MM.1S (cell line): ENCODE measurements around the gene KCTD7.

ENCODE experiments used
- DNase-seq: peaks from one replicate; pipeline ENCODE4 v3.0.0-alpha.2; 2015
- H2AFZ ChIP-seq: fragments of 300-600 bp; sonication (generic); 2 replicates; pipeline ENCODE4 v1.6.0; 2016; ENCODE audit warnings: antibody characterized with exemption, low read length
- H3F3A ChIP-seq: fragments of 300-600 bp; sonication (generic); 2 replicates; pipeline ENCODE4 v1.6.1; 2016; ENCODE audit warnings: mild to moderate bottlenecking, antibody characterized with exemption, low read length, moderate library complexity, mixed read lengths; ENCODE audit not compliant: insufficient read depth
- H3K27ac ChIP-seq: fragments of 300-600 bp; sonication (generic); 2 replicates; pipeline ENCODE4 v1.5.1; 2016; ENCODE audit warnings: mild to moderate bottlenecking, low read length
- H3K27me3 ChIP-seq: fragments of 300-600 bp; sonication (generic); replicated peaks from 2 replicates; pipeline ENCODE4 v1.6.0; 2016; ENCODE audit warnings: low read length; ENCODE audit not compliant: insufficient read depth
- H3K36me3 ChIP-seq: fragments of 300-600 bp; sonication (generic); replicated peaks from 2 replicates; pipeline ENCODE4 v1.6.1; 2016; ENCODE audit warnings: mild to moderate bottlenecking, low read length, mixed read lengths; ENCODE audit not compliant: insufficient read depth
- H3K4me1 ChIP-seq: fragments of 300-600 bp; sonication (generic); 2 replicates; pipeline ENCODE4 v1.6.1; 2016; ENCODE audit warnings: low read length, mixed read lengths
- H3K4me2 ChIP-seq: fragments of 300-600 bp; sonication (generic); 2 replicates; pipeline ENCODE4 v1.6.0; 2016; ENCODE audit warnings: low read depth, low read length
- H3K4me3 ChIP-seq: fragments of 300-600 bp; sonication (generic); 2 replicates; pipeline ENCODE4 v1.5.1; 2016; ENCODE audit warnings: low read length, mixed read lengths
- H3K79me2 ChIP-seq: fragments of 300-600 bp; sonication (generic); 2 replicates; pipeline ENCODE4 v1.6.1; 2016; ENCODE audit warnings: mixed run types, low read length, mixed read lengths
- H3K9ac ChIP-seq: fragments of 300-600 bp; sonication (generic); 2 replicates; pipeline ENCODE4 v1.6.1; 2016; ENCODE audit warnings: low read length, mixed read lengths
- H3K9me2 ChIP-seq: fragments of 300-600 bp; sonication (generic); replicated peaks from 2 replicates; pipeline ENCODE4 v1.6.1; 2016; ENCODE audit warnings: mild to moderate bottlenecking, low read length, mixed read lengths; ENCODE audit not compliant: insufficient read depth
- H3K9me3 ChIP-seq: fragments of 300-600 bp; sonication (generic); replicated peaks from 2 replicates; pipeline ENCODE4 v1.6.1; 2016; ENCODE audit warnings: mild to moderate bottlenecking, low read length, mixed read lengths; ENCODE audit not compliant: insufficient read depth
- H4K20me1 ChIP-seq: fragments of 300-600 bp; sonication (generic); 2 replicates; pipeline ENCODE4 v1.6.1; 2016; ENCODE audit warnings: mild to moderate bottlenecking, low read length, moderate library complexity, mixed read lengths; ENCODE audit not compliant: insufficient read depth
- EZH2 ChIP-seq: fragments of 300-600 bp; sonication (generic); optimal IDR thresholded peaks from 2 replicates; pipeline ENCODE3; 2017; ENCODE audit warnings: low read depth, mild to moderate bottlenecking, antibody characterized with exemption, low read length, mixed read lengths
- EZH2phosphoT487 ChIP-seq: fragments of 300-600 bp; sonication (generic); IDR thresholded peaks from 2 replicates; pipeline ENCODE4 v1.6.1; 2018; ENCODE audit warnings: antibody characterized with exemption, low read length
- TF ChIP-seq, protein P1 (sequence below): fragments of 300-600 bp; sonication (generic); IDR thresholded peaks from 2 replicates; pipeline ENCODE4 v1.5.1; 2016; ENCODE audit warnings: antibody characterized with exemption, low read length, mixed read lengths

Gene KCTD7

DNA sequence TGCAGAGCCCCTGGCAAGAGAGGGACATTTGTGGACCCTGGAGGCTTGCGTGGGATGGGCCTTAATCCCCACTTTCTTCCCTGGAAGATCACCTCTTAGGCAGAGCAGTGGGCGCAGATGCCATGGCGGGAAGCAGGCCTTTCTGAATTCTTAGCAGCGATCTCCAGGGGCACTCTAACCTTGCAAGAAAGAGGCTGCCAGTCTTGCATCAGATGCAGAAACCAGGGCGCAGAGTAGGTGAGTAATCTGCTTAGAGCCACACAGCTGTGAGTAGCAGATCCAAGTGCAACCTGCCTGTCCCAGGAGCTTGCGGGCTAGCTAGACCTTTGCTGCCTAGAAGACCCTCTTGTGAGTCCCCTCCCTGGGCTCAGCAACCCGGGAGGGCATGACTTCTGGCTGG, 40.0 kb downstream of the KCTD7 start:
- Histone ChIP-seq H3K4me3 (no peak overlapping the region), H3K27me3 (no peaks in the 10 kb centered on the region), H3K9ac (no peak overlapping the region), H3K79me2 (no peaks in the 10 kb centered on the region), H4K20me1 (0 out of 2 replicates have a peak, but pooled peaks cover 3% of the 10 kb centered on the region), H3K4me1 (no peaks in the 10 kb centered on the region), H3K36me3 (no peaks in the 10 kb centered on the region), H3F3A (no peaks in the 10 kb centered on the region), H3K9me2 (no peaks in the 10 kb centered on the region), H3K4me2 (no peak overlapping the region), H2AFZ (no peak overlapping the region), H3K27ac (no peak overlapping the region), H3K9me3 (no peaks in the 10 kb centered on the region)
- TF ChIP-seq EZH2 (no peak), EZH2phosphoT487 (no peak)
- TF ChIP-seq, protein P1, sequence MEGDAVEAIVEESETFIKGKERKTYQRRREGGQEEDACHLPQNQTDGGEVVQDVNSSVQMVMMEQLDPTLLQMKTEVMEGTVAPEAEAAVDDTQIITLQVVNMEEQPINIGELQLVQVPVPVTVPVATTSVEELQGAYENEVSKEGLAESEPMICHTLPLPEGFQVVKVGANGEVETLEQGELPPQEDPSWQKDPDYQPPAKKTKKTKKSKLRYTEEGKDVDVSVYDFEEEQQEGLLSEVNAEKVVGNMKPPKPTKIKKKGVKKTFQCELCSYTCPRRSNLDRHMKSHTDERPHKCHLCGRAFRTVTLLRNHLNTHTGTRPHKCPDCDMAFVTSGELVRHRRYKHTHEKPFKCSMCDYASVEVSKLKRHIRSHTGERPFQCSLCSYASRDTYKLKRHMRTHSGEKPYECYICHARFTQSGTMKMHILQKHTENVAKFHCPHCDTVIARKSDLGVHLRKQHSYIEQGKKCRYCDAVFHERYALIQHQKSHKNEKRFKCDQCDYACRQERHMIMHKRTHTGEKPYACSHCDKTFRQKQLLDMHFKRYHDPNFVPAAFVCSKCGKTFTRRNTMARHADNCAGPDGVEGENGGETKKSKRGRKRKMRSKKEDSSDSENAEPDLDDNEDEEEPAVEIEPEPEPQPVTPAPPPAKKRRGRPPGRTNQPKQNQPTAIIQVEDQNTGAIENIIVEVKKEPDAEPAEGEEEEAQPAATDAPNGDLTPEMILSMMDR: no peak
- DNase-seq: no peak

DNA sequence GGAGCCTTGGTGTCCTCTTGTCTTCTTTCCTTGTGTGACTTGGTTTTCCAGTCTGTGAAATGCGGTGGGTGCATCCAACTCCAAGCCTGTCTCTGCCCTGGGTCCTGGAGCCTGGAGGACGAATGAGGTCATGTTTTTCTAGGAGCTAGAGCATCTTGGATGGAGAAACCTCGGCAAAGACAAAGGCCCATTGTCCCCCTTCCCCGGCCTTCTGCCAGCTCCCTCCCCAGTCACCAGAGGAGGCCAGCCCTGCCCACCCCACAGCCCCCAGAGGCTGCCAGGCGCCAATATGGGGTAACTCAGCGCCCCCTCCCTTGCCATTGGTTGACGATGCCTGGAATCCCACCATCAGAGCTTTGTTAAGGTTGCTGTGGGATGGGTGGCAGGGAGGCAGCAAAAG, 40.4 kb downstream of the KCTD7 start:
- Histone ChIP-seq H3K9me3 (no peaks in the 10 kb centered on the region), H3K27me3 (no peaks in the 10 kb centered on the region), H4K20me1 (0 out of 2 replicates have a peak, but pooled peaks cover 3% of the 10 kb centered on the region), H3K9me2 (no peaks in the 10 kb centered on the region), H3K4me1 (no peaks in the 10 kb centered on the region), H2AFZ (no peak overlapping the region), H3K9ac (no peak overlapping the region), H3F3A (no peaks in the 10 kb centered on the region), H3K27ac (no peak overlapping the region), H3K79me2 (no peaks in the 10 kb centered on the region), H3K4me2 (no peak overlapping the region), H3K36me3 (no peaks in the 10 kb centered on the region), H3K4me3 (no peak overlapping the region)
- no peak for TF ChIP-seq EZH2phosphoT487
- TF ChIP-seq, protein P1: no peak
- TF ChIP-seq EZH2: no peak
- DNase-seq: no peak

DNA sequence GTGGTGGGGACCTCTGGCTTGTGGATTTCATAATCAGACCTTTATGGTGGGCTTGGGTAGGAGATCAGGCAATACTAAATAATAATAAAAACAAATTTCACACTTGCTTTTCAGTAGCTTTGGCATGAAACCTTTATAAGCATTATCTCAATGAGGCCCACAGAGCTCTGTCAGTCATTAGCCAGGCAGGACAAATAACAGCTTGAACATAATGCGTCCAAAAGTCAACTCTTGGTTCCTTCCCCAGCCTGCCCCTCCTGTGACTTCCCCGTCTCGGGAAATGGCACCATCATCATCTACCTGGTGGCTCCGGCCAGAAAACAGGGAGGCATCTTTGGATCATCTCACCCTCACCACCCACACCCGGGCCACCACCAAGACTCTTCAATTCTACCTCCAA, 40.8 kb downstream of the KCTD7 start:
- no peak overlapping the region for H3K4me2 ChIP-seq
- TF ChIP-seq, protein P1: no peak
- TF ChIP-seq EZH2: no peak
- no peak for TF ChIP-seq EZH2phosphoT487

More for the DNA sequence above, 40.8 kb downstream of the KCTD7 start:
- 0 out of 2 replicates have a peak, but pooled peaks cover 3% of the 10 kb centered on the region for H4K20me1 ChIP-seq
- H3K4me3 ChIP-seq: no peak overlapping the region
- H3K27ac ChIP-seq: no peak overlapping the region
- H3K9me3 ChIP-seq: no peaks in the 10 kb centered on the region
- no peaks in the 10 kb centered on the region for H3K27me3 ChIP-seq
- no peaks in the 10 kb centered on the region for H3K9me2 ChIP-seq
- H3K4me1 ChIP-seq: no peaks in the 10 kb centered on the region
- no peak for DNase-seq
- no peaks in the 10 kb centered on the region for H3K79me2 ChIP-seq
- H2AFZ ChIP-seq: no peak overlapping the region
- no peaks in the 10 kb centered on the region for H3F3A ChIP-seq
- H3K9ac ChIP-seq: no peak overlapping the region
- H3K36me3 ChIP-seq: no peaks in the 10 kb centered on the region
